Aorta (tissue), 5 donors: Measurements from ENCODE around the gene ITLN2. TPM values are rescaled to one million over a fixed set of nuclear protein-coding genes. Genes with fewer than 3 reads are reported as not detected.

Experiments
- ATAC-seq: fragments of 200-7000 bp; cut with Tn5 transposase; one replicate; pipeline ENCODE4 v1.9.1; 2022; ENCODE audit warnings: moderate library complexity; ENCODE audit not compliant: low FRiP score
- DNase-seq, 2 donors: peaks; one replicate each; pipeline ENCODE4 v3.0.0-alpha.2; 2020
- H3K27ac ChIP-seq, 2 donors: one replicate each; pipeline ENCODE4 v1.5.1; 2013; ENCODE audit warnings: low read length in 2 of 2, mild to moderate bottlenecking in 2 of 2, moderate library complexity in 2 of 2, control low read depth in 1 of 2, inconsistent platforms in 1 of 2, low read depth in 1 of 2
- H3K27me3 ChIP-seq, 2 donors: one replicate each; pipeline ENCODE4 v1.6.1; 2013; ENCODE audit warnings: control low read depth in 1 of 2, low read length in 1 of 2, mild to moderate bottlenecking in 1 of 2, moderate library complexity in 1 of 2; ENCODE audit not compliant: insufficient read depth in 2 of 2, control insufficient read depth in 1 of 2
- H3K36me3 ChIP-seq, 2 donors: one replicate each; pipeline ENCODE4 v1.6.1; 2013; ENCODE audit warnings: control low read depth in 1 of 2, low read length in 1 of 2, mild to moderate bottlenecking in 1 of 2; ENCODE audit not compliant: insufficient read depth in 2 of 2, control insufficient read depth in 1 of 2
- H3K4me1 ChIP-seq, 2 donors: one replicate each; pipeline ENCODE4 v1.6.1; 2013; ENCODE audit warnings: low read length in 2 of 2, control low read depth in 1 of 2, mild to moderate bottlenecking in 1 of 2, moderate library complexity in 1 of 2; ENCODE audit not compliant: insufficient read depth in 2 of 2, control insufficient read depth in 1 of 2
- H3K4me3 ChIP-seq, 2 donors: one replicate each; pipeline ENCODE4 v1.5.1; 2013; ENCODE audit warnings: low read length in 2 of 2, control low read depth in 1 of 2, mild to moderate bottlenecking in 1 of 2
- H3K9me3 ChIP-seq: one replicate; pipeline ENCODE4 v1.6.1; 2013; ENCODE audit warnings: mild to moderate bottlenecking, low read length; ENCODE audit not compliant: control insufficient read depth
- WGBS, 2 donors: extraction: QIAGEN DNeasy Blood & Tissue Kit; methylation state at CpG; one replicate each; pipeline ENCODE4 v1.1.7; 2013; 5-methylcytosine and 5-hydroxymethylcytosine counted together
- intact Hi-C, 2 donors: fragments of 100-400 bp; cut with DNase I; formaldehyde crosslinking; loops; one replicate each; pipeline versions ENCODE4 v1.14.2 to v1.15.0; 2022
- polyA plus RNA-seq, 2 donors: library from polyadenylated mRNA; stranded (reverse); fragments of 200-250 nt; gene quantifications; one replicate each; pipeline ENCODE4 v1.2.3, GENCODE V29; 2013
- total RNA-seq, 2 donors: library from RNA; stranded (reverse); fragmentation: NEBNext Ultra II Directional; extraction: Animal tissue kit (Norgen Biotek cat#: 25700); gene quantifications; one replicate each; pipeline ENCODE4 v1.2.1, GENCODE V29; 2021
- donor health status: healthy with polysubstance abuse.
- donor health status: Bipolar disorder and iron deficiency.
- donor health status: DM: no; HTN: no; CAD: no.
- donor health status: DM: no; HTN: no; CAD: no.
- donor health status: DM: yes; HTN: yes; CAD: no.

Gene ITLN2
- total and polyA plus RNA-seq, 4 donors, result 4.5 to 5.5 TPM; not detected in 2

- H3K9me3 ChIP-seq, result no peaks in the 10 kb centered on the region
- no peak overlapping the region for H3K27ac ChIP-seq
- intact Hi-C loops, result no loop called here
- no peak for DNase-seq
- no peaks in the 10 kb centered on the region for H3K27me3 ChIP-seq
- WGBS, 2 donors, result 18 to 26% methylated on average over 6 of the region's 6 CpGs
- no peaks in the 10 kb centered on the region for H3K4me1 ChIP-seq
- H3K36me3 ChIP-seq, result no peaks in the 10 kb centered on the region
- ATAC-seq, result no peak
- H3K4me3 ChIP-seq, result no peak overlapping the region
These were observed 17.0 kb upstream of the ITLN2 start for GRCh38 chr1:160971618-160972056.

- no peak overlapping the region for H3K27ac ChIP-seq
- no peaks in the 10 kb centered on the region for H3K27me3 ChIP-seq
- DNase-seq, result no peak
- H3K9me3 ChIP-seq, result no peaks in the 10 kb centered on the region
- H3K4me1 ChIP-seq, result no peaks in the 10 kb centered on the region
- no peaks in the 10 kb centered on the region for H3K36me3 ChIP-seq
- intact Hi-C loops, result no loop called here
- H3K4me3 ChIP-seq, result no peak overlapping the region
- ATAC-seq, result no peak
- WGBS, 2 donors, result 34 to 50% methylated on average over 4 of the region's 4 CpGs
These were observed 8.9 kb upstream of the ITLN2 start for GRCh38 chr1:160963521-160963920.

- H3K9me3 ChIP-seq, result no peaks in the 10 kb centered on the region
- intact Hi-C loops, result no loop called here
- WGBS, 2 donors, result 75 to 76% methylated on average over 1 of the region's 1 CpG
- H3K4me1 ChIP-seq, result no peaks in the 10 kb centered on the region
- no peak overlapping the region for H3K27ac ChIP-seq
- H3K36me3 ChIP-seq, result no peaks in the 10 kb centered on the region
- DNase-seq (no peak), ATAC-seq (no peak)
- H3K27me3 ChIP-seq, result no peaks in the 10 kb centered on the region
- no peak overlapping the region for H3K4me3 ChIP-seq
These were observed 6.8 kb upstream of the ITLN2 start for GRCh38 chr1:160961419-160961818.

DNA sequence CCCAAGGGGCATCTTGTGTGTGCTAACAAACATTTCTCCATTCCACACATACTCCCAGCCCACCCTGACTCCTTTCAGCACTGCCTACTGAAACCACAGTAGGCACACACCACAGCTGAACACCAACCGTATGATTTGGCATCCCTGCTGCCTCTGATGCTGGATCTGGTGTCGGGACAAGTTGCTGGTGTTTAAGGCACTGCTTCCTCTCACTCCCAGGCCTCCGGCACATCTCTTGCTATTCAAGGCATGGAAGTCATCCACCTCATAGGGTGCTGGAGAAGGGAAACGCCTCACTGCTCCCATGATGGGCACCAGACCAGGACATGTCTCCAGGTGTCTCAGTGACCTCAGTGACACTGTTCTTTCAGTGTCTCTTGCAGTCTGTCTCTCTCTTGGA, 2.4 kb upstream of the ITLN2 start:
- 55% methylated on average over 4 of the region's 4 CpGs for WGBS, 2 donors
- no peaks in the 10 kb centered on the region for H3K4me1 ChIP-seq
- DNase-seq (no peak), ATAC-seq (no peak)
- H3K27ac ChIP-seq, result no peak overlapping the region
- no peaks in the 10 kb centered on the region for H3K27me3 ChIP-seq
- no peaks in the 10 kb centered on the region for H3K36me3 ChIP-seq
- no peaks in the 10 kb centered on the region for H3K9me3 ChIP-seq
- H3K4me3 ChIP-seq, result no peak overlapping the region
- intact Hi-C loops, result loop anchor here in 1 of 2 donors (10.0 kb wide), 1 partner anchor 232 kb away; no protein-coding TSS in a partner anchor

GRCh38 chr1:160953030-160953429, 1.6 kb downstream of the ITLN2 start:
- Histone ChIP-seq H3K4me1 (no peaks in the 10 kb centered on the region), H3K9me3 (no peaks in the 10 kb centered on the region), H3K4me3 (no peak overlapping the region), H3K27ac (no peak overlapping the region), H3K36me3 (no peaks in the 10 kb centered on the region), H3K27me3 (no peaks in the 10 kb centered on the region)
- peak; percentile 34 for ATAC-seq
- WGBS, 2 donors, result 64 to 69% methylated on average over 3 of the region's 3 CpGs
- intact Hi-C loops, result loop anchor here in 1 of 2 donors (10.0 kb wide), 1 partner anchor 228 kb away; no protein-coding TSS in a partner anchor
- no peak for DNase-seq

DNA sequence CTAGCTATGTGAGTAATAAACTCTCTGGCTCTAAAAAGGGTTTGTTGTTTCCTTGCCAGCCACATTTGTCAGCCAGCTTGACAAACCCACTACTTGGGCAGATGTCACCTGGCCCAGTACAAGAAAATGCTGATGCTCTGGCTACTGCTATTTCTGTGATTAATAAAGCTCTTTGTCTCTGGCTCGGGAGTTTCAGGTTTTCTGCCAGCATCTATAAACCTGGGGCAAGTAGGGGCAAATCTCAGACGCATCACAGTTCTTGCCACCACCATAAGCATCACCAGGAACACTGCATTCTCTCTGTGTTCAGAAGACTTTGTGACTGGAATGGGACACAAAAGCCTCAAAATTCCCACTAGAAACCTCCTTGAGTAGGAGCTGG, 2.5 kb downstream of the ITLN2 start:
- intact Hi-C loops, result loop anchor here in 1 of 2 donors (10.0 kb wide), 1 partner anchor 227 kb away; no protein-coding TSS in a partner anchor
- Histone ChIP-seq H3K4me1 (no peaks in the 10 kb centered on the region), H3K36me3 (no peaks in the 10 kb centered on the region), H3K4me3 (no peak overlapping the region), H3K27ac (no peak overlapping the region), H3K27me3 (no peaks in the 10 kb centered on the region), H3K9me3 (no peaks in the 10 kb centered on the region)
- 76% methylated on average over 2 of the region's 2 CpGs for WGBS, 2 donors
- ATAC-seq (no peak), DNase-seq (no peak)

GRCh38 chr1:160951443-160952128, 3.0 kb downstream of the ITLN2 start:
- ATAC-seq (peak; percentile 73), DNase-seq (peak; percentile 73 to 78)
- Histone ChIP-seq H3K27me3 (no peaks in the 10 kb centered on the region), H3K9me3 (no peaks in the 10 kb centered on the region), H3K4me3 (no peak overlapping the region), H3K27ac (no peak overlapping the region), H3K36me3 (no peaks in the 10 kb centered on the region), H3K4me1 (no peaks in the 10 kb centered on the region)
- intact Hi-C loops, result loop anchor here in 1 of 2 donors (1.0 to 10.0 kb wide), 2 partner anchors 118 to 227 kb away; no protein-coding TSS in a partner anchor
- whole genome bisulfite sequencing, 2 donors, result 46 to 51% methylated on average over 8 of the region's 8 CpGs

- WGBS, 2 donors, result 87 to 91% methylated on average over 3 of the region's 3 CpGs
- intact Hi-C loops, result loop anchor here in 1 of 2 donors (1.0 to 10.0 kb wide), 2 partner anchors 117 to 226 kb away; no protein-coding TSS in a partner anchor
- Histone ChIP-seq H3K36me3 (no peaks in the 10 kb centered on the region), H3K27me3 (no peaks in the 10 kb centered on the region), H3K27ac (no peak overlapping the region), H3K4me1 (no peaks in the 10 kb centered on the region), H3K9me3 (no peaks in the 10 kb centered on the region), H3K4me3 (no peak overlapping the region)
- ATAC-seq, result no peak
- DNase-seq, result no peak
These were observed 4.0 kb downstream of the ITLN2 start for GRCh38 chr1:160950657-160951056.

GRCh38 chr1:160949881-160950280, 4.7 kb downstream of the ITLN2 start:
- intact Hi-C loops, result loop anchor here in 1 of 2 donors (10.0 kb wide), 1 partner anchor 225 kb away; no protein-coding TSS in a partner anchor
- H3K36me3 ChIP-seq, result no peaks in the 10 kb centered on the region
- ATAC-seq, result no peak
- WGBS, 2 donors, result 86 to 90% methylated on average over 2 of the region's 2 CpGs
- H3K27ac ChIP-seq, result no peak overlapping the region
- H3K4me1 ChIP-seq, result no peaks in the 10 kb centered on the region
- no peaks in the 10 kb centered on the region for H3K27me3 ChIP-seq
- no peaks in the 10 kb centered on the region for H3K9me3 ChIP-seq
- no peak overlapping the region for H3K4me3 ChIP-seq
- DNase-seq, result no peak
